CD4-positive, alpha-beta T cell treated with Interleukin-10 for 1 hour (primary cell): ENCODE results near the gene PLCB1.
A peak's percentile ranks its signal among the peaks of the same experiment; 100 is the strongest.
"Not testable (repeated sequence)": the region's sequence is repeated elsewhere in the genome, so short reads cannot be mapped to it uniquely, and the experiment has no call there.

Source experiments
- DNase-seq: peaks from one replicate; pipeline ENCODE4 v3.0.0-alpha.2; 2020

The PLCB1 gene

DNA sequence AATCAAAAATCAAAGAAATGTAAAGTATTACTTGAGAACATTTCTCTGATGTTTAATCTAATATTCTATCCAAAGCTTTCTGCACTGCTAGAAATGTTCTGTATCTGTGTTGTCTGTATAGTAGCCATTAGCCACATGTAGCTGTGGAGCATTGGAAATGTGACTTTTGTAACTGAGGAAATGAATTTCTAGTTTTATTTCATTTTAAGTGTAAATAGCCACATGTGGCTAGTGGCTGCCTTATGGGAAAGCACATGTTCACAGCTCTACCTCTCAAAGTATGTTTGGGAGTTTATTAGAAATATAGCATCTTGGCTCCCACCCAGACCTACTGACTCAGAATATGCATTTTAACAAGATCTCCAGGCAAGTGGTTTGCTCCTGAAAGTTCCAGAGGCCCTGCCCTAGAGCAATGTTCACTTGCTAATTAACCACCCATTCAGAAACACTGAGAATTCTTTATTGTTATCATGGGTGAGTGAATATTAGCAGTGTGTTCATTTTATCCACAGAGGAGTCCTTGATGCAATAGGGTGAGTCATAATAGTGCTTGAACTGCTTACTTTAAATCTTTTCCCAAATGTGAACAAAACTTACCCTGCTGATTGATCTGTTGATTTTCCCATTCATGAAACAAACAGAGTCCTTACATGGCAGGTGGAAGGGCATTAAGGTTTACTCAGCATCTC is 282.7 kb downstream of the PLCB1 start:
- DNase-seq, result no peak

DNA sequence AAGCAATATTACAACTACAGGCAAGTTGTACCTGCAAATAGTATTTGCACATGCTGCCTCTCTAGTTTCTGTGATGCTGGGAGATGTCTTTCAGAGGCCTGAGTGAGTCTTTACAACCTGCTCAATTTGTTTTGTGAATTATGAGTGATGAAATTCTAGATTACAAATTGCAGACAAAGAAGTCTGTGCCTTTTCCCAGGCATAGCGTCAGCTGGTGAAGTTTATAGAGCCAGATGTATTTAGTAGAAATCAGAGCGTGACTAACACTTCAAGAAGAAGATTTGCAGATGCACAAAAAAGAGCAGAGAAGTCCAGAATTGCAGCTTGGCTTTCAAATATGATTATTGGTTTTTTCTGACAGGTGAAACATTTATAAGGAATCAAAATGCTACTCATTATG is 289.9 kb downstream of the PLCB1 start:
- no peak for DNase-seq

DNA sequence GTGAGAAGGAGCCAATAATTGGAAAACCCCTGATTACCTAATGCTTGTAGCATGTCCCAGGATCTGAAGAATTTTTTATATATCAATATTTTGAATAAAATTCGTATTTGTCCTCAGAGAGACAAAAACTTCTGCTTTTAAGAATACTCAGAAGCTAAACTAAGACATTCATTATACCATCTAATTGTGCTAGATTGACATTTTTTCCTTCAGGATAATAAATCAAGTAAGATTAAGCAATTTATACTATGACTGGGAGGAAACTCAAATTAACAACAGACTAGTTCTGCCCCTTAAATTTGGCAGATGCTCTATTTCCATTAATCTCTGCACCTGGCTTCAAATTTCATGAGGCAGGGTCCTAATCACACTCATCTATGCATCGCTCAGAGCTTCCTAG is 291.4 kb downstream of the PLCB1 start:
- no peak for DNase-seq

DNA sequence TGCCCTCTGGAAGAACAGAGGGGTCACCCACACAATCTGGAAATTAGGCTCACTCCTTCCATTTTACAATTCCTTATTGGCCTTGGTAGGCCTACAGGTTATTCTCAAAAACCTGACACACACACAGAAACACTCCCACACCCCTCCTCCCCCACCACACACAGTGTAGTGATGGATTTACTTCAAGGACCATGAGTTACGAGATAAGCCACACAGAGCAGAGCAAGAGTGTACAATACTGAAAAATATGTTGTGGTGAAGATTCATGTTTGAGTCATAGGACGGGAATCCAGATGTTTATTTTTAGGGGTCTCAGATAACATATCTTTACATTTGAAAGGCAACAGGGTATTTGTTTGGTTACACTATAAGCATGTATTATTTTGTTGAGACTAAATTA is 291.9 kb downstream of the PLCB1 start:
- no peak for DNase-seq

DNA sequence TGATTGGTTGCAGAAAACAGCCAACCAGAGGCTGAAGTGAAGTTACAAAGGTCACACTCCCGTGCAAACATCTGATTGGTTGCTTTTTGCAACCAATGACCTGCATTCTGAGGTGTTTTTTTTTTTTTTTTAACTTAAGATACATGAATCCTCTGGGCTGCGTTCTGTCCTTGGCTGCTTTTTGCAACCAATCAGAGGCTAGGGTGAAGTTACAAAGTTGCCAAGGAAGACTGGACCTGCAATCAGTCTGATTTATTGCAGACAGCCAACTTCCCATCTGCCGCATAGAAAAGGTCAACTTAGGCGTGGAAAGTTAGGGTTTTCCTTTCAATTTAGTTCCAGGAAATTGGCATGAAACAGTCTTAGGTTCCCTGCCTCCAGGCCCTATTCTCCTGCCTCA is 292.9 kb downstream of the PLCB1 start:
- no peak for DNase-seq

DNA sequence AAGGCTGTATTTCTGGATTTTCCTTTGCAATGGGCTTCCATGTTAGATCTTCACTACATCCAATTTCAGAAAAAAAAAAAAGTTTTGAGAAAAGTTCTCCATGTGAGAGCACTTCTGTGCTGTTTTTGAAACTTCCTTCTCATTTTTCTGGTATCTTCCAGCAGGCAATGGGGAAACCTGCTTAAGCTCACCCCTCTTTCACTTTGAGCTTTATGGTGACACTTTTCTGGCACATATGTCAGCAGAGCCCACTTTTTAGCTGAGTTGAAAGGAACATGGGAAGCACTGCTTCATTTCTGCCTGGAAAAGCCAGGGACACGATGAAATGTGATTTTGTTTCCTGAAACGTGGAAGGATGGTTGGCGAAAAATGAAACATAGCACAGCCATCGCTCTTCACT is 293.7 kb downstream of the PLCB1 start:
- no peak for DNase-seq

DNA sequence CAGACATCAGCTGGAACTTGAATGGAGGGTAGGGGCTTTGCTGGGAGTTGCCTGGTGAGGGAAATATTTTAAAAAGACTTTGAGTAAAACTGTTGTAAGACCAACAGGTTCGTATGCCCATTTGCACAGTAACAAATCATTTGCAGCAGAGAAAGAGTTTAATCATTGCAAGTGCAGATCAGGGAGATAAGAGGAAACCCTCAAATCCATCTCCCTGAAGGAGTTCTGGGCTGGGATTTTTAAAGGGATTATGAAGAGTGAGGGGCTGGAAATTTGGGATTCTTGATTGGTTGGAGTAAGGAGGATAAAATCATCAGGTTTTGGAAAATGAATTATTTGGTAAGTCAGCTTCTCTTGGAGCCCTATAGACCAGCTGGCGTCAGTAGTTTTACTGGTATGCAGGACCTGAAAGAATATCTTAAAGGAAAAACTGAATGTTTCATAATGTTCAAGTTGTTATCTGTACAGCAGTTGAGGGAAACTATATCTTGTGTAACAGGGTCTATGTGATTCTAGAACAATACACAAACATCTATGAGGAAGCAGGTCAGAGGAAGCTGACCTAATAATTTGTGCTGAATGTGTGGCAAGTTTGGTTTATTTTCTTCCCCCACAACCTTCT is 295.5 kb downstream of the PLCB1 start:
- no peak for DNase-seq

DNA sequence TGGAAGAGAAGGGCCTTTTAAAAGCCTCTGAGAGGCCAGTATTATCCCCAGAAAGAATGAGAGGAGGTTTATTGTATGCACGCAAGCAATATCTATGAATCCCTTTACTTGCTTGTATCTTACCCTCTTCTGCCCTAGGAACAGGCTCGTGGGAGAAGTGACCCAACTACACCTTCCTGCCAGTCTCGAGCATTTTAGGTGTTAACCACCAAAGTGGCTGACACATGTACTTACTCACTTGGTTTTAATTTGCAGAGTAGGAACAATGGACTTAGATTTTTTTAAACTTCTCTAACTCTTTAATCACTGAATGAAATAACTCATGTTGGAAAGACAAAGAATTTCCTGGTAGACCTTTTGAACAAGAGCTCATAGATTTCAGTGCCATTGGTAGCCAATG is 296.9 kb downstream of the PLCB1 start:
- DNase-seq, result peak; percentile 13

DNA sequence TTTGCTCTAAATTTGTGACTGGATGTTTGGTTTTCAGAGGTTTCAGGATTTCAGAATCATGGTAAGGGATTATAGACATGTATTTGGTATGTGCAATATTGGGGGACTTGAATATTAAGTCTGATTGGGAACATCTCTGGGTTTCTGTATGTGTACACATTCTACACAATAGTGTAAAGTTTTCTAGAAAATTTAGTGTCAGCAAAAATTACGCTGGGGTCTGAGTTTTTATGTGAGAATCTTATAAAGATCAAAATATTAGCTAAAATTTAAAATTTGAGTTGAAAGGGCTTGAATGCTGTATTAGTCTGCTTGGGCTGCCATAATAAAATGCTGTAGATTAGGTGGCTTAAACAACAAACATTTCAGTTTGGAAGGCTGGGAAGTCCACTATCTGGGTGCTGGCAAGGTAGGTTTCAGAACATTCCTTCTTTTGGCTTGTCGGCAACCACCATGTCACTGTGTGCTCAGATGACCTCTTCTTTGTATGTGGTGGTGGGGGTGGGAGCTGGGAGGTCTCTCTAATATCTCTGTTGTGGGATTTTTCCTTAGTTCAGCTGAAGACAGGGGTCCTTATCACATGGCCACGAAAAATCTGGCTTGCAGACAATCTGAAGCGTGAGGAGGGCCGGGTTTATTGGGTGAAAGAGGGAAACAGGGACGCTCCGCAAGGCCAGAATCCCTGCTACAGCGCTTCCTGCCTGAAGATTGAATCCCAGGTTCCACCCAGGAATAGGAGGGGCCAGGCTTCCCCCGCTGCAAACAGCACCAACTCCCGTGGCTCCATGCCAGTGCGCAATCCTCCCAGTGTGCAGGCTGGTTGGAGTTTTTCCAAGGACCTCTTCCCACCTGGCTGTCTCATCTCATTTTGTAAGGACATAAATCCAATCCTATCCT is 299.7 kb downstream of the PLCB1 start:
- no peak for DNase-seq

DNA sequence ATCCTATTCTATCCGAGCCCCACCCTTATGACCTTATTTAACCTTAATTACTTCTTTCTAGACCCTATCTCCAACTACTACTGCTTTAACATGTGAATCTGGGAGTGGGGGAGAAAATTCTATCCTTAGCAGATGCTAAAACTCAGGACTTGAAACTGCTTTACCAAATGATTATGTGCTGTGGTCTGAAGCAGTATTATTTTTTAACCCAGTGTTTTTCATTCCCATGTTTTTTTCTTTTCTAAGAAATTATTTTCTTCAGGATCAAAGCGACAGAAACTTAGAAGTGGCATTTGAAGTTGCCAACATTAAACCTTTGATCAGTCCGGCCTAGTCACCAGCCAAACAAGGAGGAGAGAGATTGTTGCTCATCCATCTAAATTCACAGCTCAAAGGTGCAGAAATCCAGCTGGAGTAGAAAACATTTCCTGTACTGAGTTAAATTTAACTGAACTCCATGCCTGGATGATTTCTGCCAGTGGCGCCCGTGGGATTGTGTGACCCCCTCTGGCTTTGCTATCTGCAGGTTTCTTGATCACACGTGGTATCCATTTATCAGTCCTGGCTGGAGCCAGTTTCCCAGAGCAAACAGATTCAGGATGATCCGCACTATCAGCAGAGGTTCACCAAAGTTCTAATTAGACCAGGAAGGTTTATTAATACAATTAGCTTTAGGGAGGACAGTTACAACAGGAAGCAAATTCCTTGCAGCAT is 300.5 kb downstream of the PLCB1 start:
- no peak for DNase-seq

DNA sequence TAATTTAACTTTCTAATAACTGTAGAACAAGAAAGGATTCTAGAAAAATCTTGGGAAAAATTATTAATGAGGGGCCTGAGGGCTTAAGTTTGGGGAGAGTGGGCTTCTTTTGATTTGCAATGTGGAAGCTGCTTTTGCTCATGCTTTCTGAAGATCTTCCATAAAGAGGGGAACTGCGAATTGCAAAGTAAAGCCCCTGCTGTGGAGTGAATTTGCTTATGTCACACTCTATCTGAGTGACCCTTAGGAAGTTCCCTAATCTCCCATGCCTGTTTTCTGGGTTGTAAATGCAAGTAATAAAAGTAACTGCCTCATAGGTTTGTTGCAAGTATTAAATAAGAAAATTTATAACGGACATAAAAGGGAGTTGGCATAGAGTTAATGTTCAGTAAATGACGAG is 301.2 kb downstream of the PLCB1 start:
- DNase-seq, result no peak

DNA sequence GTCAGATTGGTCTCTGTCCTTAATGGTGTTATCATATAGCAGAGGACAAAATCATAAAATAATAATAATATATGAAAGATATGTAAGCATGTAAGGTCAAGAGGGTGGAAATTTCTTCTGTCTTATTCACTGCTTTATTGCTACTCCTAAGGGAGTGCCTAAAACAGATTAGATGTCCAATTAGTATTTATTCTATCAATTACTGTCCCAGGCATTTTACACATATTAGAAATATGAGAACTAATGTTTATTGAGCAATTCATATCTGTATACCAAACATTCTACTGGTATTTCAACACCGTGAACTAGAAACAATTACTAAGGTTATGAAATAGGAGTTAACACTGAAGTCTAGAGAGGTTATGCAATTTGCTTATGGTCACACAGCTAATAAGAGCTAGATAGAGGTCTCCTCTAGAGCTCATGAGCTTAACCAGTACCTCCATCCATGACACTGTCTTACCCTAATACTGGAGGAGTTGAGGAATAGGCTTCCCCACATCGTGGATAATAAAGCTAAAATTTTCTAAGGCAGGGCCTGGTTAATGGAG is 302.3 kb downstream of the PLCB1 start:
- no peak for DNase-seq

DNA sequence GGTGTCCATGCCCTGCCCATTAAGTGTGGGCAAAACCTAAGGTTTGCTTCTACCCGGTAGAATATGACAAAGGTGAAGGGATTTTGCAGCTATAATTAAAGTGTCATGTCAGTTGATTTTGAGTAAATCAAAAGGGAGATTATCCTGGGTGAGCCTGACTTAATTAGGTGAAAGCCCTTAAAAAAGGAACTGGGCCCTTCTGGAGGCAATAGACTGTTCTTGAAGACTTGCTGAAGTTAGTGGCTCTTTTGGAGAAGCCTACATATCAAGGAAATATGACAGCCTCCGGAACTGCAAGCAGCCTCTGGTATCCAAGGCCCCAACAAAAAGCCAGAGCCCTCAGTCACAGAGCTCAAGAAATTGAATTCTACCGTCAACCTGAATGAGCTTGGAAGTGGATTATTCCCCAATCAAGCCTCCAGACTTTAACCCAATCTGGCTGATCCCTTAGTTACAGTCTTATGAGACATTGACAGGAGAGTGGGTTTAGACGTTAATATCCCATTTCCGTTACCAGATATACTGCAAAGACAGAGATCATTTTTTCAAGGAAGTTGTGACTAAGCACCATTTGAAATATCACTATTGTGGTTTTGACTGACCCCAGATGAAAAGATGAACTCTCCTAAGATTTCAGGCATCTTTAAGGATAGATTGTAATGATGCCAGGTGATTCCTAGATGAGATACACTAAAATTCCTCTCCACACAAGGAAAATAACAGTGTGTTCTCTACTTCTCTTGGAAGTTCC is 303.4 kb downstream of the PLCB1 start:
- no peak for DNase-seq

DNA sequence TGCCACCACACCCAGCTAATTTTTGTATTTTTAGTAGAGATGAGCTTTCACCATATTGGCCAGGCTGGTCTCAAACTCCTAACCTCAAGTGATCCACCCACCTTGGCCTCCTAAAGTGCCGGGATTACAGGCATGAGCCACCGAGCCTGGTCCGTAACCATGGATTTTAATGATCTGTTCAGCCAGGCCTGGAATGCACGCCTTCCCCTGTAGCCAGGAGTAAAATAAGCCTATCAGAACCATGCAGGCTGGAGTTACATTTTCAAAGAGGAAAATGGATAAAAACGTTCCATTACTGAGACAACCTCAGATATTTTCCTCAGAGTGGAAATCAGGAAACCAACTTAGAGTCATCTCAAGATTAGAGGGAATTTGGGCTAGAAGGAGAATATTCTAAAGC is 304.9 kb downstream of the PLCB1 start:
- DNase-seq, result not testable (repeated sequence)

DNA sequence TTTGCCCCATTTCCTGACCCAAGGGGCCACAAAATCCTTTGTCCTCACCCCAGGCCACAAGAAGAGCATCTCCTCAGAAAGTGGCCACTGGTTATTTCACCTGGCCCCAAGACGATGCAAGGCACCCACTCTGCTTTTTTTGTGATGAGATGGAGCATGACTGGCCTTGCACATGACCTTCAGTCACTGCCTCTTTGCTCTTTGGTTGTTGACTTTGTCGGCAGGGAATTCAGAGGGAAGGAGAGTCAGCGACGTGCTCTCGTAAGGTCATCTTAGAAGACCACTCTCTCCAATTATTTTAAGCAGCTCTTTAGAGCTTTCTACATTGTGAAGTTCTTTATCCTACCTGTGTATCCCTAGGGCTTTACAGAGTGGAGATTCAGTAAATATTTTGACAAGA is 306.7 kb downstream of the PLCB1 start:
- DNase-seq, result no peak

DNA sequence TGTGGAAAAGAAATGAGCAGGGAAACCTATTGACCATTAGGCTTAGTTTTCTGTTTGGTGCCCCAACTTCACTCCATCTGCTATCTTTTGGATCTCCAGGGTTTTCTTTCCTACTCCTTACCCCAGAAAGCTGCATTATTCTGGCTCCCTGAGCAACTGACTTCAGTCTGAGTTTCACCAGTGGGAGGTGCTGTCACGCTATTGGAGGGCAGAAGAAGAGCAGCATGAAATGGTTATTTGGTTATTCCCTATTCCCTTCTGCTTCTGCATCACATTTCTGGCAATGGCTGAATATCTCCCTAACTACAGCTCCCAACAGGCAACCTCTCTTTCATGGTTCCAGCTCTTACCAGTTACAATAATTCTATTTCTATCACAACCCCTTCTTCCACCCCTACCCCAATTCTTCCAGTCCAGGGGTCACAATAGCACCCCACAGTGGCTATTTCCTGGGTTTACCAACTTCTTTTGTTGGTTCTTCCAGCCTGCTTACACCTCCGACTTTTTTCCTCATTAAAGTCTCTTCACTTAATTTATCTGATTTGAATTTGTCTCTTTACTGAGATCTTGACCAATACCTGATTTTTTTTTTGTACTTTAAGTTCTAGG is 311.5 kb downstream of the PLCB1 start:
- DNase-seq, result no peak

DNA sequence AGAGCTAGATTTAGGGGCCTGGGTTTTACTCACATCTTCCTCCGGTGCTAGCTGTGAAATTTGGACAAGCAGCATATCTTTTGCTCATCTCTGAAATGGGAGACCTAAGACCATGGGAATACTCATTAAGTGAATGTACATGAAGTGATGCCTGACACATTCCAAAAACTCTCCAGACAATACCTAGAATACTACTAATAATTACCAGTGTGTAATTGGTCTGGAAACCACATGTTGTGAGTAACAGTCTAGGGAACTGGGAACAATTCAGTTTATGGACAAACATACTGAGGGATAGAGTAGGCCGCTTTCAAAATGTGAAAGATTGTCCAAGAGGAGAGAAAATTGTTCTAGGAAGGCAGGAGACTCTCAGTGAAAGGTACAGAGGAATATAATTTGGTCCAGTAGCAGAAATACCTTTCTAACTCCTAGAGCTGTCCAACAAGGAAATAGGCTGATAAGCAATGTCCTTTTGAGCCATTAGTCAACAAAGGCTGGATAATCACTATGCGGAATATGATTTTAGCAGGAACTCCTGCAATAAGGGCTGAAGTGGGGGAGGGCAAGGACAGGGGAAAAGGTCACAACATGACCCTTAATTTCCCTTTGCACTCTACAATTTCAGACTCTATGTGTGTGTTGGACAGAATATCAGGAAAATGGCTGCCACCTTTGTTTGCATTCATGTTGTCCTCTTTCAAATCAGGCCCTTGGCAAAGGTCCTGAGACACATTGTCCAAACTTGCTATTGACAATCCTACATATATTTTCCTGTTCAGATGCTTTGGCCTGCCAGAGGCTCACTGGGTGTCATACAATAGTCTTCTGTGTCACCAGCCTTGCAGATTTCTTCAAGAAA is 315.4 kb downstream of the PLCB1 start:
- no peak for DNase-seq

DNA sequence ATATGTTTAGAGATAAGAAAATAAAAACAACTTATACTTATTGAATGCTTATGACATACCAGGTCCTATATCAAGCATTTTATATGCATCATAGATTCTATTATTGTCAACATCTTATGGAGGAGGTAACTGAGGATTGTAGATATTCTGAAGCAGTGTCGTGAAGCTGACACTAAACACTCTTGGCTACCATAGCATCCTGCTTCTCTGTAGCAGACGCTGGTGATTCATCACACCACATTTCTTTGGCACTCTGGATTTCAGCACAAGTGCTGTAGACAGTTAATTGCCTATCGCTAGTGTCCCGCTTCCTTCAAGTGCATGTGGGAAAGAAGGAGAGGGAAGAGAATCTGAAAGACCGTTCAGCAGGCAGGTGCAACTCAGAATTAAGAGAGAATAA is 317.1 kb downstream of the PLCB1 start:
- no peak for DNase-seq

DNA sequence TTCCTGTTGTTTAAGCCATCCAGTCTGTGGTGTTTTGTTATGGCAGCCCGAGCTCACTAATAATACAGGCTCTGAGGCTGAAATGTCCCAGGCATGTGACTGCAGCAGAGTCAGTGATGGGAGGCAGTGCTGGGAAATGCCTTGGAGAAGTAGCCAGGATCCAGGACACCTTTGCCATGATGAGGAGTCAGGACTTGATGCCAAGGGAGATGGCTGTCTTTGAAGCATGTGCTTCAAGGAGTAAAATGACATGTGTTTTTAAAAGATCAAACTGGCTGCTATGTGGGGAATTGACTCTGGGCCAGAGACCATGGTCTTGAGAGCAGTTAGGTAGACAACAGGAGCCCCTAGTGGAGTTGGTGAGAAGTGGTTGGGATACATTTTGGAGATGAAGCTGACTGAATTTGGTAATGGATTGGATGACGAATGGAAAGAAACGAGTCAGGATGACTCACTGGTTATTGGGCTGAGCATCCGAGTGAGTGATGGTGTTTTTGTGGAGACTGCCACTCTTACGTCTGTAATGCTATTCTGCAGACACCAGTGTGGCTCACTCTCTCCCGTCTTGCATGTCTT is 322.2 kb downstream of the PLCB1 start:
- no peak for DNase-seq

DNA sequence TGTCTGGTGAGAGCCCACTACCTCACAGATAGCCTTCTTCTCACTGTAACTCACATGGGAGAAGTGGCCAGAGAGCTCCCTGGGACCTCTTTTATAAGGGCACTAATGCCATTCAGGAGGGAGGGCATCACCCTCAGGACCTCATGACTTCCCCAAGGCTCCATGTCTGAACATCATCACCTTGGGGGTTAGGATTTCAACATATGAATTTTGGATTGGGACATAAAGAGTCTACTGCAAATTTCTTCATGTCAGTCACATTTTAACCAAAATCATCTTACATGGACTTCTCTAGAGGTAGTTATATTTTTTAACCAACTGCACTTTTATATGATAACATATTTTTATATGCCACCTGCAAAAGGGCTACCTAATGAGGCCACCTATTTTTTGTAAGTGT is 324.7 kb downstream of the PLCB1 start:
- no peak for DNase-seq
